NOMO-1 (cell line): ENCODE results near the gene NCAM2.

Source experiments
- DNase-seq, 2 experiments: peaks; one replicate each; lab custom pipeline; 2025; ENCODE audit not compliant: unreplicated experiment in 2 of 2; lab: John Stamatoyannopoulos, UW

NCAM2 gene

GRCh38 chr21:21163904-21164303 is 165.7 kb downstream of the NCAM2 start:
- peak; percentile 40 to 55 for DNase-seq

- DNase-seq: no peak
These were observed 166.9 kb downstream of the NCAM2 start for GRCh38 chr21:21165063-21165645.

DNA sequence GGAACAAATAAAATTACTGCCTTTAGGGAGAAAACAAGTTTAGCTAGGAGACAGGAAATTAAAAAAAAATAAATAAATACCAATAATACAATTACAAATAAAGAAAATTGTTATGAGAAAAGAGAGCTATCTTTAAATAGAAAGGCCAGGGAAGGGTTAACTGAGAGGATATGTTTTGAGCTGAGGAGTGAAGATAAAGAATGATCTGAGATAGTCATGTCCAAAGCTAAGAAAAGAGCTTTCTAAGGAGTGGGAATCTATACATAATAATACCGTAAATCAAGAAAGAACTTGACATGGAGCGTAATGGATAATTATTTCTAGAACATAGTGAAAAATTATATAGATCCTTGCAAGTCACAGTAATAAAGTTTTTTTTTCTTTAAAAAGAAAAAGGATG is 176.5 kb downstream of the NCAM2 start:
- DNase-seq: no peak

- DNase-seq: peak in 1 of 2 experiments; percentile 3
These were observed 177.7 kb downstream of the NCAM2 start for GRCh38 chr21:21175798-21176334.

- DNase-seq: no peak
These were observed 179.3 kb downstream of the NCAM2 start for GRCh38 chr21:21177353-21177986.

DNA sequence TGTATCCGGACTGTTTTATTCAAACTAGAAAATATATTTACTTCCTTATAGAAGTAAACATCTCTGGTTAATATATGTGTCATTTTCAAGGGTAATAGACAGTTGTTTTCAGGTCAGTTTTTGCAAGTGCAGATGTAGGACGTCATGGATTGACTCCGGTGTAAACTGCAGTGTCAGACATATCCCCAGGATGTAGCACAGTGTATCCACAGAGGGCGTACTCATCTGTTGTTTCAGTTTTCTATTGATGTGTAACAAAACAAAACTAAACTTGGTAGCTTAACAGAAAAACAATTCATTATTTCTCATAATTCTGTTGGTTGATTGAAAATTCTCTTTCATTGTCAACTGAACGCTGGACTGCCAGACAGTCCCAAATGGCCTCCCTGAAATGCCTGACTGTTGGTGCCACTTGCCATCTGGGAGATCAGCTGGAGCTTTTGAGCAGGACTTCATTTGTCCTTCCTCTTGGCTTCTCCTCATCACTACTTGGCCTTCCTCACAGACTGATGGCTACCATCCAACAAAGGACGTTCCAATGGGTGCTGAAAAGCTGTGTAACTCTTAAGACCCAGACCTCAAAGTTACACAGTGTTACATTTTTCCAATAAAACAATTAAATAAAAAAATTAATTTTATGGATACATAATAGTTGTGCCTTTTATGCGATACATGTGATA is 181.6 kb downstream of the NCAM2 start:
- DNase-seq: no peak

- DNase-seq: no peak
These were observed 184.3 kb downstream of the NCAM2 start for GRCh38 chr21:21182401-21183010.

DNA sequence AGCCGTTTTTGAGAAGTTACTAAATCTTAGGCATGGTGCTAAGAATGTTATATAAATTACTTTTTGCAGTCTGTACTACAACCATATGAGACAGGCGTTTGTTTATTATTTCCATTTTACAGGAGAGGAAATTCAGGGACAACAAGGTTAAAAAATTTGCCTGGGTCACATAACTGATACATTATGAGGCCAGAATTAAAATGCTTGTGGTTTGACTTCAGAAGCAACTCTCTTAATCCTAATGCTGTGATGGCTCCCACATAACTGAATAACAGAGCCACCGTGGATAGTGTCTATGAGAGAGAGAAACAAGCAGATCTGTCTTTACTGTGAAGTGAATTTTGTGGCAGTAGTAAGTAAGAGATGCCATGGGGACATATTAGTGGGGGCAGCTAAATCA is 184.9 kb downstream of the NCAM2 start:
- no peak for DNase-seq

DNA sequence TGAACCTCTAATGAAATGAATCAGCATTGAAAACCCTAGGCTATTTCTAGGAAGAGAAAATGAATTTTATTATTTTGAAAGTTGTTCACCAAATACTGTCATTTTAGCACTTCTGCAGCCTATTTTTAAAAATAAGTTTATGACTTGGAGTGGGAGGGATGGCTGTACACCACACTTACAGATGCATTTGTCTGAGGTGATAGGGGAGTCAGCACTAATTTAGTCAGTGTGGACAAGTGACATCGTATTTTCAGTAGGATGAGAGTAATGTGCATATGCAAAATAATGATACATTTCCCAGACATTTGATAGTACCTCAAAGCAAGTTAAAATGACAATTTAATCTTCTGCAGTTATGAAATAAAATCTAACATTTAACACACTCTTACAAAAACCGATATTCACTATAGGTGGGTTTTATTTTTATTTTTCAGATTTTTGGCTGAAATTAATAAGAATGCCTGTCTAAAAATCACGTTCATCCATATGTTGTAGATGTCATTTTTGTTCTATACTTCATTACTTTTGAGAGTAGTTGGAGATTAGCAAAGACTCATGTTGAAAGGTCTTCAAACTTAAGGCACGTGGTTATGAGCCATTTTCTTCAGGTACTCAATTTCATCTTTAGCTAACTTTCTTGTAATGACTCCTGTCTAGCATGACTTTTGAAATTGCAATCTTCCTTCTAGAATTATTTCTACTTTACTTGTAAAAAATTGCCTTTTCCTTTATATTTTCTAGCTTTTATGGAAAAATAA is 186.7 kb downstream of the NCAM2 start:
- DNase-seq: no peak

- no peak for DNase-seq
These were observed 189.4 kb downstream of the NCAM2 start for GRCh38 chr21:21187579-21187978.

DNA sequence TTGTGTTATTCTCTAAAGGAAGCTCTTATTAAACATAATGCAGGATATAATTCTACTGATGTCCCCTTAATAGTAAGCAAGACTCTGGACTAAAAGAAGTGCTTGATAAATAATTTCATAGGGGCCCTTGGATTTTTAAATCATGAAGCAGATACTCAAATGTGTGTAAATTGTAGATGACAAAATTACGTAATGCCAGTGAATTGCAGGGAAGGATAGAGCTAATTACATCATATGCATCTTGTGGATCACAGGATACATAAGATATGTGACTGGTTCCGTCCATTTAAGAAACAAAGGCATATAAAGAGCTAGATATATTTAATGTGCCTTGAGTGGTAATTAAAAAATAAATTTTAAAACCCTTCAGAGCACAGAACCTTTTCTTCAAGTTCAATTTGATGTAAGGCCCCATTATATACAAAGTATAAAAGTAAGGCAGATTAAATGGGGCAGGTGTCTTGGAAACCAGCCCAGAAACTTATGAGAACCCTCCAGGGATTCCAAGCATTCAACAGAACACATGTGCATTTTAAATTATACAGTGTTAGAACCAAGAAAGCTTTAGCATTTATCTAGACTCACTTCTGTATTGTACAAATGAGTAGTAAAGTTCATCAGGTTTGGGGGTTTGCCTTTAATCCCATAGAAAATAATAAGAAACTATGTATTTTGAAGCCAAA is 190.4 kb downstream of the NCAM2 start:
- no peak for DNase-seq

DNA sequence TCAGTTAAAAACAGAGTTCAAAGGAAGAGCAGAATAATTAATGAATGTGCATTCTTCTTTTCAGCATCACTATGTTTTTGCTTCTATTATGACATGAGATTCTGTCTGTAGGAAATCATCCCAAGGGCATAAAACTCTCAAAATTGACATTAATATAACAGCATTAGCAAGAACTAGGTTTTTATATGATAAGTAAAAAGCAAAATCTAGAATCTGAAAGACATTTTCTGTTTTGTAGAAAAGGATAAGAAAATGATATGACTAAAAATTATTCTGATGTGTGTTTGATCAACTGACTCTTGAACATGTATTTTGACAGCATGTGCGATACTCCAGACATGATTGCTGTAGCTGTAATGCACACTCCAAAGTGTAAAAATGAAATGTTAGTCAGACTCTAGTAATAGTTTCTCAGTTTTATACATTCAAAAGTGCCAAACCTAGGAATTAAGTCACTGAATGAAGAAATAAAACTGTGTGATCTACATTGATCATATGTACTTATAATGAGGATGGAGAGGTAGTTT is 197.3 kb downstream of the NCAM2 start:
- DNase-seq: no peak

DNA sequence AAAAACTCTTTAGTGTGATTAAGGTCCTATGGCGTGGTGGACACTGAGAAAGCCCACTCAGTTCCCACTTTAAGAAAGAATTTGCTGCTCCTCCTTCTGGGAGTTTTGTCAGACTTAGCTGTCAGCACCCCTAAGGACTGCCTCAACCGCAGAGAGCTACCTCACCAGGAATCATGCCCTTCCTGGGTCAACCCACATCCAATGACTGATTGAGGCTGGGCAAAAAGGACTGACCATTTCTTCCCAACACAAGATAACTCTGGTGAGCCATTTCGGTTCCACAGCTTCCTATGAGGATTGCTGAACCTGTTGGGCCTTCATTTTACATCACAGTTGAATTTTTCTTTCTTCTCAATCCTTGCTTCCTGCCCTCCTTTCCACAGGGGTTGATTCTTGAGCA is 197.9 kb downstream of the NCAM2 start:
- DNase-seq: no peak

GRCh38 chr21:21196848-21197247 is 198.6 kb downstream of the NCAM2 start:
- no peak for DNase-seq

DNA sequence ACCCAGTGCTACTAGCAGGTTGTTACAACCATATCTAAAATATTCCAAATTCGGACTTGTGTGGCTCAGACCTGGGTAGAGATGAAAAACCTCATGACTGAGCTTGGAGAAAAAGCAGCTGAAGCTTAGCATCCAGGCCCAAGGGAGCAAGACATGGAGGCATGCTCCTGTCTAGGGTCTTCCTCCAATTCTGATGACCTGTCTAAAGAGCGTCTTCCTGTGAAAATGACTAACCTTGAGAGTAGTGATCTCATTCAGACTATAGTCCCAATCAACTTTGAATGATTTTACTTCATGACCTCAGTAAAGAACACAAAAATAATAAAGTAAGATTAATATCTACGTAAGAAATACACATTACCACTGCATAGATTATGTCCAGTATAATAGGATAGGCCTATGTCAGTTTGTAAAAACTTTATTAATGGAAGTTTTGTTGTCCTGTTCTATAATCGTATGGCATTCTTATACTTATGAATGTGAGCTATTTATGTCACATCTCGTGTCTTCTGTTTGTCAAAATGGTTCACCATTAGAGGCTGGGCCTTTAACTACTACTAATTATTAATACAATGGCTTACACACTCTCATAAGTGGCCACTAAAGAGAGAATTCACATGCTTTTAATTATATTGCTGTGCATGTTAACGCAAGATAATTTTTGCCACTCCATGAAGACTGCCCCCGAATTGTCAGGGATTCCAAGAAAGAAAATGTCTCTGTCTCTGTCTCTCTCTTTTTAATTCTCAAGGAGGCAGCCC is 201.3 kb downstream of the NCAM2 start:
- DNase-seq: no peak

DNA sequence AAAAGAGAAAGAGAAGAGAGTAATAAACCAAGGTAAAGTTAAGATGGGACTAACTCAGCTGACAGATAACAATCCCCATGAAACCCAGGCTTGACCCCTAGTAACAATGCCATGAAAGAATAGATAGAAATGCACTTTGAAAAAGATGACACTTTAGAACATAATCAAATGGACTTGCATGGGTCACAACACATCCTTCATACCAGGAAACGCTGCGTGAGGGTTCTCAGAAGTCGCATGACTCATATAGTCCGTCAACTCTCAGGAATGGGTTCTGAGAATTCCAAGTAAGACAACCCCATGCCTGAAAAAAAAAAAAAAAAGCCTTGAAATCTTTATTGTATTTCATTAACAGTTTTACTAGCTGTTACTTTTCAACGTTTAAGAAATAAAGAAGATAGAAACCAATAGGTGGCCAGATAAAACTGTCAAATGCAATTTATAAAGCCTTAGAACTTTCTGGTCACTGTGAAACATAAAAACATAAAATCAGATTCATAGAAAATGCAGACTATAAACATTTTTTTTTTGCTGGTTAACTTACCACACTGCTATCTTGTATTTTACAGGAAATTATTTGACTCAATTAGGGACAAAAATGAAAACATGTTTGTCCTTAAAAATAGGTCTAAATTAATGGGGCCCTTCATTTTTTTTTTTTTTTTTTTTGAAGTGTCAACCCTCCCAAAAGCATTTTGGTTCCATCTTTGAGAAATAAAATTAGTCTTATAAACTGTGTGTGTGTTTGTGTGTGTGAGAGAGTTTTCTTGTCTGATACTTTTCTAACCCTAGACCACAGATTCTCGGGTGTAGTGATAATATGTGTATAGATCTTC is 202.1 kb downstream of the NCAM2 start:
- DNase-seq: no peak

DNA sequence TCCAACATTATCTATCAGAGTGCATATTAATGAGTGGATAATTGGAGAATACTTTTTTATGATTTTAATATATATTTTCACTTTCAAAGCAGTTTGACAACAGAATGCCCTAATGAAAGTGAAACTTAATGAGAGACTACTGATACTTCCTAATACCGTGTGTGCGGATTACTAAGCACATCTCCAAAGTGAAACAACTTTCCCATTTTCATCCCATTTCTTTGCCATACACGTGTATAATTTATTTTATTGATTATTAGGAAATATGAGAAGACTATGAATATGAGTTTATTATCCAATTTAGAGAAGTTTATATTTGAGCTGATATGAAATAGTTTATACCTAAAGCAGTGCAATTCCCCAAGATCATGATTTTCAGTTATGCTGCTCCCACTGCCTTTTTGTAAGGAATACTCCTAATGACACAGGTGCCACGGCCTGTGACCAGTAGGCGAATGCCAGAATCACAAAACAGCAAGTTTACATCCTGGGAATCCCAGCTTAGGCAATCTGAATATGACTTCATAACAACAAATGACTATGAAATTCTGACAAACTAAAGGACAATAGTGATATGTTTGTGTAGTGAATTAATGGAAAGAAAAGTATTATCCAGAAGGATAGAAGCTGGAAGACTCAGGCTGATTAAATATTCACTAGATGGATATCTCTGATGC is 202.9 kb downstream of the NCAM2 start:
- DNase-seq: peak in 1 of 2 experiments; percentile 51

- DNase-seq: no peak
These were observed 205.7 kb downstream of the NCAM2 start for GRCh38 chr21:21203822-21204339.
